GM12891 (cell line): Measurements from ENCODE around the gene TSC22D2.

Experiments
- POLR2A ChIP-seq: IDR thresholded peaks from 2 replicates; pipeline ENCODE4 v1.6.1; 2011; ENCODE audit warnings: low read depth, low read length, control low read depth
- POLR2AphosphoS5 ChIP-seq: IDR thresholded peaks from 2 replicates; pipeline ENCODE4 v1.6.1; 2011; ENCODE audit warnings: low read depth, low read length, control low read depth
- SPI1 ChIP-seq: IDR thresholded peaks from 2 replicates; pipeline ENCODE4 v1.6.1; 2011; ENCODE audit warnings: low read depth, low read length, control low read depth
- TAF1 ChIP-seq: IDR thresholded peaks from 2 replicates; pipeline ENCODE4 v1.6.1; 2011; ENCODE audit warnings: low read depth, low read length, control low read depth

GRCh38 chr3:150439657-150440056 is 31.6 kb downstream of the TSC22D2 start:
- TF ChIP-seq POLR2A = no peak
- TF ChIP-seq POLR2AphosphoS5 = no peak
- TF ChIP-seq TAF1 = no peak
- no peak for TF ChIP-seq SPI1
